Lower leg skin (tissue), 4 donors: ENCODE measurements around the gene ZNF280D. TPM values are rescaled to one million over a fixed set of nuclear protein-coding genes. Genes with fewer than 3 reads are reported as not detected.

Experiments used
- DNase-seq, 2 donors: peaks; one replicate each; pipeline ENCODE4 v3.0.0-alpha.2; 2019; ENCODE audit warnings: low spot score in 2 of 2
- H3K4me3 ChIP-seq: fragments of 200-600 bp; sonication (generic); 2 replicates; pipeline ENCODE4 v1.5.1; 2017; ENCODE audit warnings: mild to moderate bottlenecking, low read depth; ENCODE audit not compliant: poor library complexity, severe bottlenecking
- CTCF ChIP-seq, 3 donors: fragments of 450-650 bp; IDR thresholded peaks; one replicate each; pipeline ENCODE4 v1.5.1; 2016; ENCODE audit warnings: antibody characterized with exemption in 3 of 3, mild to moderate bottlenecking in 3 of 3, moderate library complexity in 2 of 3
- POLR2A ChIP-seq, 2 donors: fragments of 450-650 bp; IDR thresholded peaks; one replicate each; pipeline ENCODE4 v1.6.1; 2016 to 2017; ENCODE audit warnings: antibody characterized with exemption in 2 of 2, mild to moderate bottlenecking in 1 of 2, moderate library complexity in 1 of 2
- WGBS, 2 donors: methylation state at CpG; one replicate each; pipeline ENCODE4 v1.1.5; 2018; 5-methylcytosine and 5-hydroxymethylcytosine counted together
- intact Hi-C: fragments of 100-400 bp; cut with DNase I; formaldehyde crosslinking; loops from one replicate; pipeline ENCODE4 v1.15.0; 2023; ENCODE audit warnings: low total_unique reads
- total RNA-seq, 4 donors: library from RNA; depleted of rRNA; stranded (reverse); fragments of >200 nt; gene quantifications; one replicate each; pipeline ENCODE4 v1.1.0, GENCODE V29; 2016

Gene ZNF280D
- total RNA-seq, 4 donors from 2014 or later, result 22.8 to 30.8 (median 25.9) TPM

- intact Hi-C loops, result no loop called here
- TF ChIP-seq CTCF (IDR thresholded peaks at IDR 0.05) (no peak), POLR2A (IDR thresholded peaks at IDR 0.05) (no peak)
- no peak for DNase-seq
- 85 to 92% methylated on average over 2 of the region's 2 CpGs for WGBS, 2 donors
- H3K4me3 ChIP-seq, result no peak overlapping the region
These were observed 104.3 kb downstream of the ZNF280D start for GRCh38 chr15:56628893-56629532.

GRCh38 chr15:56619887-56620286 lies 113.4 kb downstream of the ZNF280D start:
- DNase-seq, result no peak
- TF ChIP-seq POLR2A (IDR thresholded peaks at IDR 0.05), result no peak
- no peak for TF ChIP-seq CTCF (IDR thresholded peaks at IDR 0.05)
- H3K4me3 ChIP-seq, result no peak overlapping the region
- intact Hi-C loops, result no loop called here
- 27 to 39% methylated on average over 2 of the region's 2 CpGs for WGBS, 2 donors

GRCh38 chr15:56617628-56618027 lies 115.7 kb downstream of the ZNF280D start:
- intact Hi-C loops, result no loop called here
- 91 to 98% methylated on average over 2 of the region's 2 CpGs for WGBS, 2 donors
- no peak overlapping the region for H3K4me3 ChIP-seq
- no peak for DNase-seq
- no peak for TF ChIP-seq POLR2A (IDR thresholded peaks at IDR 0.05)
- TF ChIP-seq CTCF (IDR thresholded peaks at IDR 0.05), result no peak

- intact Hi-C loops, result no loop called here
- H3K4me3 ChIP-seq, result no peak overlapping the region
- no peak for TF ChIP-seq POLR2A (IDR thresholded peaks at IDR 0.05)
- TF ChIP-seq CTCF (IDR thresholded peaks at IDR 0.05), result no peak
- WGBS, 2 donors, result 80 to 86% methylated on average over 3 of the region's 3 CpGs
- DNase-seq, result no peak
These were observed 116.8 kb downstream of the ZNF280D start for GRCh38 chr15:56616551-56616950.

GRCh38 chr15:56613811-56614210 lies 119.5 kb downstream of the ZNF280D start:
- H3K4me3 ChIP-seq, result no peak overlapping the region
- intact Hi-C loops, result no loop called here
- TF ChIP-seq CTCF (IDR thresholded peaks at IDR 0.05) (no peak), POLR2A (IDR thresholded peaks at IDR 0.05) (no peak)
- no peak for DNase-seq
- 67 to 81% methylated on average over 4 of the region's 4 CpGs for WGBS, 2 donors

- DNase-seq, result no peak
- no peak overlapping the region for H3K4me3 ChIP-seq
- TF ChIP-seq POLR2A (IDR thresholded peaks at IDR 0.05) (no peak), CTCF (IDR thresholded peaks at IDR 0.05) (no peak)
- intact Hi-C loops, result no loop called here
- WGBS, 2 donors, result 44 to 88% methylated on average over 1 of the region's 1 CpG
These were observed 124.3 kb downstream of the ZNF280D start for GRCh38 chr15:56608993-56609392.
